Stimulated activated CD4-positive, alpha-beta T cell treated with anti-CD3 and anti-CD28 coated beads, TNF-alpha, amount 100 ng/mL, for 4 hours (primary cell): Measurements from ENCODE around the gene CCDC148.
"Not testable (repeated sequence)": the region's sequence is repeated elsewhere in the genome, so short reads cannot be mapped to it uniquely, and the experiment has no call there.

ENCODE experiments used
- DNase-seq, 3 experiments: peaks; one replicate each; pipeline ENCODE4 v3.0.0-alpha.2; 2020; ENCODE audit warnings: low read depth in 3 of 3

CCDC148 gene

GRCh38 chr2:158482594-158482993, 26.0 kb upstream of the CCDC148 start:
- DNase-seq: no peak

- DNase-seq: no peak
Measured at GRCh38 chr2:158481116-158481515, 24.6 kb upstream of the CCDC148 start.

GRCh38 chr2:158478816-158479215, 22.3 kb upstream of the CCDC148 start:
- DNase-seq: no peak

- DNase-seq: no peak
Measured at GRCh38 chr2:158478237-158478636, 21.7 kb upstream of the CCDC148 start.

- no peak for DNase-seq
Measured at GRCh38 chr2:158477202-158477601, 20.6 kb upstream of the CCDC148 start.

GRCh38 chr2:158474526-158475011, 18.0 kb upstream of the CCDC148 start:
- not testable (repeated sequence) for DNase-seq

- DNase-seq: no peak
Measured at GRCh38 chr2:158473719-158474392, 17.3 kb upstream of the CCDC148 start.

GRCh38 chr2:158473300-158473699, 16.7 kb upstream of the CCDC148 start:
- not testable (repeated sequence) for DNase-seq

GRCh38 chr2:158472829-158473228, 16.3 kb upstream of the CCDC148 start:
- DNase-seq: not testable (repeated sequence)

GRCh38 chr2:158467248-158467647, 10.7 kb upstream of the CCDC148 start:
- DNase-seq: no peak

GRCh38 chr2:158464426-158465281, 8.1 kb upstream of the CCDC148 start:
- no peak for DNase-seq

GRCh38 chr2:158463496-158464095, 7.0 kb upstream of the CCDC148 start:
- DNase-seq: no peak

GRCh38 chr2:158460632-158461297, 4.2 kb upstream of the CCDC148 start:
- DNase-seq: no peak

GRCh38 chr2:158459161-158460003, 2.8 kb upstream of the CCDC148 start:
- DNase-seq: no peak

- DNase-seq: no peak
Measured at GRCh38 chr2:158458617-158458920, 2.0 kb upstream of the CCDC148 start.

GRCh38 chr2:158457826-158458616, 1.5 kb upstream of the CCDC148 start:
- peak; percentile 26 to 36 (median 28) for DNase-seq

GRCh38 chr2:158457092-158457825, 706 bp upstream of the CCDC148 start:
- peak; percentile 12 to 28 (median 27) for DNase-seq

- no peak for DNase-seq
Measured at GRCh38 chr2:158443606-158444005, 12.9 kb downstream of the CCDC148 start.

GRCh38 chr2:158439062-158439461, 17.5 kb downstream of the CCDC148 start:
- DNase-seq: not testable (repeated sequence)

- not testable (repeated sequence) for DNase-seq
Measured at GRCh38 chr2:158433716-158434115, 22.8 kb downstream of the CCDC148 start.
